Astrocyte of the cerebellum (primary cell): ENCODE measurements around the gene SEMA4B.

Experiments used
- DNase-seq: peaks from one replicate; pipeline ENCODE4 v3.0.0-alpha.2; 2011; ENCODE audit warnings: low read depth
- H3K4me3 ChIP-seq: 2 replicates; pipeline ENCODE4 v1.5.1; 2011; ENCODE audit warnings: mild to moderate bottlenecking, low read depth, low read length, moderate library complexity
- in situ Hi-C: cut with HindIII; loops from 2 replicates; pipeline ENCODE4 v1.10.0; 2017; ENCODE audit warnings: low sequenced_read_pairs
- TF ChIP-seq, protein P1 (sequence below): IDR thresholded peaks from 2 replicates; pipeline ENCODE4 v1.5.1; 2012; ENCODE audit warnings: low read length, low read depth, moderate library complexity, mild to moderate bottlenecking; ENCODE audit errors: missing control alignments

The SEMA4B gene

DNA sequence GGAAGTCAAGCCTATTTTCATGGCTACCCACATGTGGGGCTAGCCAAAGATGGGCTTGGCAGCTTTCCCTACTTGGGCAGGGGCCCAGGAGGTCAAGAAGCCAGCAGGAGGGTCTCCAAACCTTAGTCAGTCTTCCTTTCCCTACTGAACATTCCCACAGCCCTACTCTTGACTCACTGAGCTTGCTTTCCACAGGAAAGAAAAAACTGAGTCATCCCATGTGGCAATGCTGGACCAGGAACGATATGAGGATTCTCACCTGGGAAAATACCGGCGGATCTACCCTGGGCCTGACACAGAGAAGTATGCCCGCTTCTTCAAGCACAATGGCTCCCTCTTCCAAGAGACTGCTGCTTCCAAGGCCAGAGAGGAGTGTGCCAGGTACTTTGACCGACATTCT lies 60.7 kb downstream of the SEMA4B start:
- in situ Hi-C loops: no loop called here
- TF ChIP-seq, protein P1, sequence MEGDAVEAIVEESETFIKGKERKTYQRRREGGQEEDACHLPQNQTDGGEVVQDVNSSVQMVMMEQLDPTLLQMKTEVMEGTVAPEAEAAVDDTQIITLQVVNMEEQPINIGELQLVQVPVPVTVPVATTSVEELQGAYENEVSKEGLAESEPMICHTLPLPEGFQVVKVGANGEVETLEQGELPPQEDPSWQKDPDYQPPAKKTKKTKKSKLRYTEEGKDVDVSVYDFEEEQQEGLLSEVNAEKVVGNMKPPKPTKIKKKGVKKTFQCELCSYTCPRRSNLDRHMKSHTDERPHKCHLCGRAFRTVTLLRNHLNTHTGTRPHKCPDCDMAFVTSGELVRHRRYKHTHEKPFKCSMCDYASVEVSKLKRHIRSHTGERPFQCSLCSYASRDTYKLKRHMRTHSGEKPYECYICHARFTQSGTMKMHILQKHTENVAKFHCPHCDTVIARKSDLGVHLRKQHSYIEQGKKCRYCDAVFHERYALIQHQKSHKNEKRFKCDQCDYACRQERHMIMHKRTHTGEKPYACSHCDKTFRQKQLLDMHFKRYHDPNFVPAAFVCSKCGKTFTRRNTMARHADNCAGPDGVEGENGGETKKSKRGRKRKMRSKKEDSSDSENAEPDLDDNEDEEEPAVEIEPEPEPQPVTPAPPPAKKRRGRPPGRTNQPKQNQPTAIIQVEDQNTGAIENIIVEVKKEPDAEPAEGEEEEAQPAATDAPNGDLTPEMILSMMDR: no peak
- H3K4me3 ChIP-seq: no peak overlapping the region
- DNase-seq: no peak

DNA sequence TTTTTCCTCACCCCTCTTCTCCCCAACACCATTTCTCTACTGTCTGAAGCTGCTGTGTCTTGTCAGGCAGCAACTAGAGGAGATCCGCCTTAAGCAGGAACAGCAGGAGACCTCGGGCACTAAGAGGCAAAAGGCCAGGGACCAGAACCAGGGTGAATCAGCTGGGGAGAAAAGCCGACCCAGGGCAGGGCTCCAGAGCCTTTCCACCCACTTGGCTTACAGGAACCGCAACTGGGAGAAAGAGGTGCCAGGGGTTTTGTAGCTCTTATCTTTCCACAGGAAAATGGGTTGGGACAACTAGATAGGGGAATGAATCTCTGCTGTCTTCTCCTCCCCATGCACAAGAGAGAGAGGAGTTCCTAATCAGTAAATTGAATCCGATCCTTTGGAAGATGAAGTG lies 61.3 kb downstream of the SEMA4B start:
- DNase-seq: no peak
- in situ Hi-C loops: no loop called here
- no peak overlapping the region for H3K4me3 ChIP-seq
- TF ChIP-seq, protein P1: no peak

DNA sequence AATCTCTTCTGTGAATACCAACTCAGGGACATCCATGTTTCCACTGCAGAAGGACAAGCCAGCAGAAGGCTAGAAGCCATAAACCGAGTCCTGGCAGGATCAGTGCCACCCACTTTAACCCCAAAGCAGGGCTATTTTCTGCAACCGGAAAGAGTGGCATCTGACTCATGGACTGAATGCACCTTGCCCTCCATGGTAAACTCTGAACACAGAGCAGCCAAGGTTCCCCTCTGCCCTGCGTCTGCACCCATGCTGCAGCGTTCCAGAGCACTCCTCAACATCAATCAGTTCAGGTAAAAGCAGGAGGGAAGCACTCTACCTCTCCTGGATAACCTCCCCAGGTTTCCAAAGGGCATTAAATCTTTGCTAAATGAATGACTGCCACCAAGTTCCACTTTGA lies 63.5 kb downstream of the SEMA4B start:
- DNase-seq: no peak
- TF ChIP-seq, protein P1: no peak
- H3K4me3 ChIP-seq: peak overlapping the region; percentile 71
- in situ Hi-C loops: no loop called here

DNA sequence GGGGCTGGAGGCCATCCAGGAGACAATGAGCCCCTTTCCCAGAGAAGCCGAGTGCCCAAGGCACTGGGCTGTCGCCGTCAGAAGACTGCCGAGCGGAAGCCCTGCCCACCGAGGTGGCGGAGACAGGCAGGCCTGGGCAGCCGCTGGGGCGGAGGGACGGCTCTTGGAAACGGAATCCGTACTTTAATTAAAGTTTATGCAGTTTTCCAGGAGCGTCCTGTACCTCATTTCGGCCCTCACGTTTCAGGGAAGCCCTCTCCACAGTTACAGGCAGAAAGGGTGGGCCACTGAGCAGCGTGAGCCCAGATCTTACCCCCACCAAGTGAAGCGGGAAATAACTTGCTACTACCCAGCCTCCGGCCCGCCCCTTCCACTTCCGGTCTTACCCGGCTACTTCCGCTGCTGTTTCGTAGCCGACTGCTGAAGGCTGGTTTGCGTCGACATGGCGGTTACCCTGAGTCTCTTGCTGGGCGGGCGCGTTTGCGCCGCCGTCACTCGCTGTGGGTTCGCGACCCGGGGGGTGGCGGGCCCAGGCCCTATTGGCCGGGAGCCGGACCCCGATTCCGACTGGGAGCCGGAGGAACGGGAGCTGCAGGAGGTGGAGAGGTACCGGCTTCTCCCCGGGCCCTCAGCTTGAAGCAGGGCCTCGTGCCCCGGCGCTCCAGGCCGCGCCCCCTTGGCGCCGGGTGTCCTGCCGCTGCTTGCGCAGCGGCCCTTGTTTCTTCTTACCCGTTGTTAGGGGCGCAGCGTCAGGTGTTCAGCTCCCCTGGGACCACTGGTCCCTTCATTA lies 64.3 kb downstream of the SEMA4B start, which contains the start of gene NGRN:
Gene NGRN, plus strand, starts transcription at position 402 of the 790 bp plus-strand sequence. Its CDS starts 41 bp downstream, at position 443.
- TF ChIP-seq, protein P1: no peak
- in situ Hi-C loops: no loop called here
- peak within 1 kb of the TSS; percentile 71 for H3K4me3 ChIP-seq
- peak; percentile 66 for DNase-seq

DNA sequence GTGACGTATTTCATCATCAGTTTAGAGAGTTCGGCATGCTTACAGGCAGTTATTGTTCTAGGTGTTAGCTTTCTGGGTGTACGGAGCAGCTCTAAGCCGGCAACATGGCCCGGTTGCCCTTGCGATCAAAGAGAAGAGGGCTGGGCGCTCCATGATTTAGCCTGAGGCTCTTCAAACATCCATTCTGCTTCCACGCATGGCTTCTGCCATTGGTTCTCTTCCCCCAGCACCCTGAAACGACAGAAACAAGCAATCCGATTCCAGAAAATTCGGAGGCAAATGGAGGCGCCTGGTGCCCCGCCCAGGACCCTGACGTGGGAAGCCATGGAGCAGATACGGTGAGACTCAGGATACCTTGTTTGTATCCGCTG lies 64.9 kb downstream of the SEMA4B start:
- peak overlapping the region; percentile 71 for H3K4me3 ChIP-seq
- TF ChIP-seq, protein P1: no peak
- peak; percentile 5 for DNase-seq
- in situ Hi-C loops: no loop called here

DNA sequence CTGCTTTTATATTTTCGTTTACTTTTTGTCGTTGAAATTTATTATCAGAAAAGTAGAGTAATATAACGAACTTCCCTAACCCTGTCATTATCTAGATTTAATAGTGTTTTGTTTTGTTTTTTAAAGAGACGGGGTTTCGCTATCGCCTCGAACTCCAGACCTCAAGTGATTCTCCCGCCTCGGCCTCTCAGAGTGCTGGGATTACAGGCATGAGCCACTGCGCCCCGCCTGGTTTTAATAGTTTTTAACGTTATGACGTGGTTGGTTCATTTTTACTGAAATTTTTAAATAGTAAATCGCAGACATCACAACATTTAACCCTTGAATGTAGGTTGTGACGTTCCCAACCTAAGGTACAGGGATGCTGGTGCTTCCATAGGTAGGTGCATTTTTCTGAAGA lies 65.4 kb downstream of the SEMA4B start:
- TF ChIP-seq, protein P1: no peak
- H3K4me3 ChIP-seq: peak overlapping the region; percentile 71
- in situ Hi-C loops: no loop called here
- DNase-seq: no peak
